ENCODE data around the gene PREX1. TPM values are rescaled to one million over a fixed set of nuclear protein-coding genes. Genes with fewer than 3 reads are reported as not detected.

Gene PREX1
- total RNA-seq, 1 donor from 2014 or later = 235 TPM

GRCh38 chr20:48797275-48797825 lies 30.4 kb downstream of the PREX1 start:
- peaks cover 46% of the 10 kb centered on the region for H3K4me1 Mint-ChIP-seq (ENCODE audit: low read depth, unreplicated experiment)
- H3K36me3 Mint-ChIP-seq (ENCODE audit: unreplicated experiment) = peaks cover 9% of the 10 kb centered on the region
- H3K27me3 Mint-ChIP-seq (ENCODE audit: unreplicated experiment) = peaks cover 17% of the 10 kb centered on the region
- peaks cover 15% of the 10 kb centered on the region for H3K9me3 Mint-ChIP-seq (ENCODE audit: unreplicated experiment)
- H3K4me3 Mint-ChIP-seq (ENCODE audit: unreplicated experiment) = peak overlapping the region; percentile 5
- no peak for DNase-seq
- TF ChIP-seq CTCF (IDR thresholded peaks at IDR 0.05; ENCODE audit: partially characterized antibody, unreplicated experiment) = no peak
- H3K27ac Mint-ChIP-seq (ENCODE audit: unreplicated experiment) = peak overlapping the region; percentile 34

- peak overlapping the region; percentile 93 for H3K27ac Mint-ChIP-seq (ENCODE audit: unreplicated experiment)
- H3K36me3 Mint-ChIP-seq (ENCODE audit: unreplicated experiment) = no peaks in the 10 kb centered on the region
- peaks cover 12% of the 10 kb centered on the region for H3K27me3 Mint-ChIP-seq (ENCODE audit: unreplicated experiment)
- peaks cover 19% of the 10 kb centered on the region for H3K9me3 Mint-ChIP-seq (ENCODE audit: unreplicated experiment)
- H3K4me1 Mint-ChIP-seq (ENCODE audit: low read depth, unreplicated experiment) = peaks cover 53% of the 10 kb centered on the region
- peak overlapping the region; percentile 47 for H3K4me3 Mint-ChIP-seq (ENCODE audit: unreplicated experiment)
- no peak for TF ChIP-seq CTCF (IDR thresholded peaks at IDR 0.05; ENCODE audit: partially characterized antibody, unreplicated experiment)
- no peak for DNase-seq
These were observed 32.1 kb downstream of the PREX1 start for GRCh38 chr20:48795732-48796131.

- Mint-ChIP-seq H3K36me3 (ENCODE audit: unreplicated experiment) (no peaks in the 10 kb centered on the region), H3K27me3 (ENCODE audit: unreplicated experiment) (peaks cover 12% of the 10 kb centered on the region), H3K4me3 (ENCODE audit: unreplicated experiment) (peak overlapping the region; percentile 47), H3K27ac (ENCODE audit: unreplicated experiment) (peak overlapping the region; percentile 93), H3K9me3 (ENCODE audit: unreplicated experiment) (peaks cover 22% of the 10 kb centered on the region), H3K4me1 (ENCODE audit: low read depth, unreplicated experiment) (peaks cover 61% of the 10 kb centered on the region)
- no peak for TF ChIP-seq CTCF (IDR thresholded peaks at IDR 0.05; ENCODE audit: partially characterized antibody, unreplicated experiment)
- no peak for DNase-seq
These were observed 32.9 kb downstream of the PREX1 start for GRCh38 chr20:48794816-48795457.

GRCh38 chr20:48794360-48794759 lies 33.4 kb downstream of the PREX1 start:
- Mint-ChIP-seq H3K4me3 (ENCODE audit: unreplicated experiment) (peak overlapping the region; percentile 68), H3K27ac (ENCODE audit: unreplicated experiment) (peak overlapping the region; percentile 93), H3K4me1 (ENCODE audit: low read depth, unreplicated experiment) (peaks cover 67% of the 10 kb centered on the region), H3K36me3 (ENCODE audit: unreplicated experiment) (no peaks in the 10 kb centered on the region), H3K27me3 (ENCODE audit: unreplicated experiment) (peaks cover 12% of the 10 kb centered on the region), H3K9me3 (ENCODE audit: unreplicated experiment) (peaks cover 26% of the 10 kb centered on the region)
- no peak for TF ChIP-seq CTCF (IDR thresholded peaks at IDR 0.05; ENCODE audit: partially characterized antibody, unreplicated experiment)
- DNase-seq = peak; percentile 59

GRCh38 chr20:48793776-48794175 lies 34.0 kb downstream of the PREX1 start:
- no peaks in the 10 kb centered on the region for H3K36me3 Mint-ChIP-seq (ENCODE audit: unreplicated experiment)
- peak overlapping the region; percentile 93 for H3K27ac Mint-ChIP-seq (ENCODE audit: unreplicated experiment)
- peak overlapping the region; percentile 68 for H3K4me3 Mint-ChIP-seq (ENCODE audit: unreplicated experiment)
- TF ChIP-seq CTCF (IDR thresholded peaks at IDR 0.05; ENCODE audit: partially characterized antibody, unreplicated experiment) = no peak
- H3K9me3 Mint-ChIP-seq (ENCODE audit: unreplicated experiment) = peaks cover 29% of the 10 kb centered on the region
- DNase-seq = no peak
- peaks cover 71% of the 10 kb centered on the region for H3K4me1 Mint-ChIP-seq (ENCODE audit: low read depth, unreplicated experiment)
- H3K27me3 Mint-ChIP-seq (ENCODE audit: unreplicated experiment) = peaks cover 9% of the 10 kb centered on the region
